Neural progenitor cell (in vitro differentiated cells): Measurements from ENCODE around the gene MAGEB3. TPM values are rescaled to one million over a fixed set of nuclear protein-coding genes. Genes with fewer than 3 reads are reported as not detected.
"Not testable (repeated sequence)": the region's sequence is repeated elsewhere in the genome, so short reads cannot be mapped to it uniquely, and the experiment has no call there.

ENCODE experiments used
- DNase-seq: peaks from one replicate; pipeline ENCODE4 v3.0.0-alpha.2; 2016; ENCODE audit warnings: low spot score
- H2AFZ ChIP-seq: fragments of 200-600 bp; sonication (generic); replicated peaks from 2 replicates; pipeline ENCODE4 v1.6.1; 2016; ENCODE audit warnings: antibody characterized with exemption
- H3F3A ChIP-seq: fragments of 200-600 bp; sonication (generic); 2 replicates; pipeline ENCODE4 v1.6.1; 2016; ENCODE audit warnings: antibody characterized with exemption, low read depth
- H3K27ac ChIP-seq: fragments of 200-600 bp; sonication (generic); 2 replicates; pipeline ENCODE4 v1.5.1; 2016; ENCODE audit warnings: mild to moderate bottlenecking
- H3K27me3 ChIP-seq: fragments of 200-600 bp; sonication (generic); 2 replicates; pipeline ENCODE4 v1.6.1; 2016; ENCODE audit warnings: mild to moderate bottlenecking, moderate library complexity
- H3K36me3 ChIP-seq: fragments of 200-600 bp; sonication (generic); 2 replicates; pipeline ENCODE4 v1.5.1; 2016
- H3K4me1 ChIP-seq: fragments of 200-600 bp; sonication (generic); 2 replicates; pipeline ENCODE4 v1.6.1; 2016; ENCODE audit warnings: mixed run types
- H3K4me2 ChIP-seq: fragments of 200-600 bp; sonication (generic); 2 replicates; pipeline ENCODE4 v1.6.1; 2016
- H3K4me3 ChIP-seq: fragments of 200-600 bp; sonication (generic); 2 replicates; pipeline ENCODE4 v1.5.1; 2016
- H3K79me2 ChIP-seq: fragments of 200-600 bp; sonication (generic); 2 replicates; pipeline ENCODE4 v1.6.1; 2016; ENCODE audit warnings: low read depth
- H3K9ac ChIP-seq: fragments of 200-600 bp; sonication (generic); 2 replicates; pipeline ENCODE4 v1.6.1; 2016
- H3K9me3 ChIP-seq: fragments of 200-600 bp; sonication (generic); 2 replicates; pipeline ENCODE4 v1.5.1; 2016; ENCODE audit warnings: low read depth
- H4K20me1 ChIP-seq: fragments of 200-600 bp; sonication (generic); 2 replicates; pipeline ENCODE4 v1.6.1; 2016; ENCODE audit warnings: low read depth
- H3K27ac Mint-ChIP-seq: 3 replicates; pipeline ENCODE4 v1.8.0; 2021; ENCODE audit warnings: mixed read lengths
- H3K27me3 Mint-ChIP-seq: 2 replicates; pipeline ENCODE4 v1.8.0; 2022; ENCODE audit warnings: low read depth, mild to moderate bottlenecking, inconsistent platforms, moderate library complexity, mixed read lengths; ENCODE audit not compliant: insufficient read depth
- H3K36me3 Mint-ChIP-seq: 3 replicates; pipeline ENCODE4 v1.8.0; 2021; ENCODE audit warnings: mixed read lengths
- H3K4me1 Mint-ChIP-seq: 3 replicates; pipeline ENCODE4 v1.8.0; 2021; ENCODE audit warnings: mixed read lengths
- H3K4me3 Mint-ChIP-seq: 3 replicates; pipeline ENCODE4 v1.8.0; 2021; ENCODE audit warnings: mild to moderate bottlenecking, moderate library complexity, mixed read lengths
- H3K9me3 Mint-ChIP-seq: 3 replicates; pipeline ENCODE4 v1.8.0; 2020; ENCODE audit warnings: mixed read lengths
- EZH2 ChIP-seq: fragments of 200-600 bp; sonication (generic); IDR thresholded peaks from 2 replicates; pipeline ENCODE4 v1.6.1; 2017; ENCODE audit warnings: antibody characterized with exemption, mild to moderate bottlenecking, moderate library complexity
- EZH2phosphoT487 ChIP-seq: fragments of 200-600 bp; sonication (generic); IDR thresholded peaks from 2 replicates; pipeline ENCODE4 v1.6.1; 2017; ENCODE audit warnings: antibody characterized with exemption
- total RNA-seq: library from RNA; depleted of rRNA; stranded (reverse); fragments of >200 nt; gene quantifications from 2 replicates; pipeline ENCODE4 v1.2.3, GENCODE V29; 2015; ENCODE audit warnings: low replicate concordance
- TF ChIP-seq, protein P1 (sequence below): fragments of 200-600 bp; sonication (generic); IDR thresholded peaks from 2 replicates; pipeline ENCODE4 v1.5.1; 2017; ENCODE audit warnings: antibody characterized with exemption, mild to moderate bottlenecking

The MAGEB3 gene
- total RNA-seq, 1 donor from 2014 or later = not detected

DNA sequence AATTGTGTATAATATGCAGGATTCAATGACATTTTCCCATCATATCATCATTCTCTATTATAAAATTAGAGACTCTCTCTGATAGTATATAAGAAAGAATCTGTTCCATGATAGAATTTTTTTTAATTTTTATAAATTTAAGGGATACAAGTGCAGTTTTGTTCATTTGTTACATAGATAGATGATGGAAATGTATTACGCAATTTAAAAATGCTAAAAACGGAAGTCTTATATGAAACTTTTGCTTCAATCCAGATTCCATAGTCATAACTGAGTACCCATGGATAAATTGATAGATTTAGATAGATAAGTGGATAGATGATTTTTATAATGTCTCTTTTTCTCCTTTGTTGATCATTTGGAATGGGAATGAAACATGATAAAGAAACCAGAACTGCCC is 40.0 kb upstream of the MAGEB3 start:
- H3K9me3 Mint-ChIP-seq = no peaks in the 10 kb centered on the region
- no peaks in the 10 kb centered on the region for H3K36me3 Mint-ChIP-seq
- Histone ChIP-seq H3K79me2 (no peaks in the 10 kb centered on the region), H3K9me3 (no peaks in the 10 kb centered on the region), H3K4me2 (no peak overlapping the region), H4K20me1 (no peaks in the 10 kb centered on the region), H3K27ac (no peak overlapping the region), H3K4me1 (no peaks in the 10 kb centered on the region), H3K4me3 (no peak overlapping the region), H3F3A (no peaks in the 10 kb centered on the region), H3K36me3 (no peaks in the 10 kb centered on the region), H3K27me3 (no peaks in the 10 kb centered on the region), H3K9ac (no peak overlapping the region), H2AFZ (no peak overlapping the region)
- H3K4me1 Mint-ChIP-seq = no peaks in the 10 kb centered on the region
- no peak for TF ChIP-seq EZH2phosphoT487
- no peak for TF ChIP-seq EZH2
- TF ChIP-seq, protein P1, sequence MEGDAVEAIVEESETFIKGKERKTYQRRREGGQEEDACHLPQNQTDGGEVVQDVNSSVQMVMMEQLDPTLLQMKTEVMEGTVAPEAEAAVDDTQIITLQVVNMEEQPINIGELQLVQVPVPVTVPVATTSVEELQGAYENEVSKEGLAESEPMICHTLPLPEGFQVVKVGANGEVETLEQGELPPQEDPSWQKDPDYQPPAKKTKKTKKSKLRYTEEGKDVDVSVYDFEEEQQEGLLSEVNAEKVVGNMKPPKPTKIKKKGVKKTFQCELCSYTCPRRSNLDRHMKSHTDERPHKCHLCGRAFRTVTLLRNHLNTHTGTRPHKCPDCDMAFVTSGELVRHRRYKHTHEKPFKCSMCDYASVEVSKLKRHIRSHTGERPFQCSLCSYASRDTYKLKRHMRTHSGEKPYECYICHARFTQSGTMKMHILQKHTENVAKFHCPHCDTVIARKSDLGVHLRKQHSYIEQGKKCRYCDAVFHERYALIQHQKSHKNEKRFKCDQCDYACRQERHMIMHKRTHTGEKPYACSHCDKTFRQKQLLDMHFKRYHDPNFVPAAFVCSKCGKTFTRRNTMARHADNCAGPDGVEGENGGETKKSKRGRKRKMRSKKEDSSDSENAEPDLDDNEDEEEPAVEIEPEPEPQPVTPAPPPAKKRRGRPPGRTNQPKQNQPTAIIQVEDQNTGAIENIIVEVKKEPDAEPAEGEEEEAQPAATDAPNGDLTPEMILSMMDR = no peak
- H3K4me3 Mint-ChIP-seq = no peak overlapping the region
- DNase-seq = no peak
- H3K27me3 Mint-ChIP-seq = no peaks in the 10 kb centered on the region
- no peak overlapping the region for H3K27ac Mint-ChIP-seq

DNA sequence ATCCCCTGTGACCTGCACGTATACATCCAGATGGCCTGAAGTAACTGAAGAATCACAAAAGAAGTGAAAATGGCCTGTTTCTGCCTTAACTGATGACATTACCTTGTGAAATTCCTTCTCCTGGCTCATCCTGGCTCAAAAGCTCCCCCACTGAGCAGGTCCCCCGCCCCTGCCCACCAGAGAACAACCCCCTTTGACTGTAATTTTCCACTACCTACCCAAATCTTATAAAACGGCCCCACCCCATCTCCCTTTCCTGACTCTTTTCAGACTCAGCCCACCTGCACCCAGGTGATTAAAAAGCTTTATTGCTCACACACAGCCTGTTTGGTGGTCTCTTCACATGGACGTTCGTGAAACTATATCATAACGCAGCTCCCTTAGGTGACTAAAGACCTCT is 36.5 kb upstream of the MAGEB3 start:
- not testable (repeated sequence) for H3K27ac ChIP-seq, H3K4me3 ChIP-seq, H4K20me1 ChIP-seq, H2AFZ ChIP-seq, H3K36me3 Mint-ChIP-seq, DNase-seq, H3K27me3 Mint-ChIP-seq, H3K4me3 Mint-ChIP-seq, H3K9ac ChIP-seq, H3K36me3 ChIP-seq, H3K9me3 ChIP-seq, H3K4me1 ChIP-seq, H3K27ac Mint-ChIP-seq, H3K4me2 ChIP-seq, H3F3A ChIP-seq, H3K27me3 ChIP-seq, H3K9me3 Mint-ChIP-seq, H3K4me1 Mint-ChIP-seq, H3K79me2 ChIP-seq

DNA sequence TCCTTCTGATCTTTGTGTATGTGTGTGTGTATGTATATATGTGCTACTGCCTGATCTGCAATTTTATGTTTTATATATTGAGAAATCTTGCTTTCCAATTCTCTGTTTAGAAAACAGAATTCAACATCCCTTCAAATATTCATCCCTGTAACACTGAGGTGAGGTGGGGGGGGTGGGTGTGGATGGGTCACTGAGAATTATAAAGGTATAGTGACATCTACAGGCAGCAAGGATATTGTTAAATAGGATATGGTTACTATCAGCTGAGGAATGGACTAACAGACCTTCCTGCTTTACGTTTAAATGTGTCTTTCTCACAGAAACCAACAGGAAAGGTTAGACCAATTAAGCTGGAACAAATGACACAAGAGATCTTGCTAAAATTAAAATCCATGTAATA is 34.1 kb upstream of the MAGEB3 start:
- Histone ChIP-seq H3K4me1 (no peaks in the 10 kb centered on the region), H4K20me1 (no peaks in the 10 kb centered on the region), H3K4me3 (no peak overlapping the region), H3K9ac (no peak overlapping the region), H3K79me2 (no peaks in the 10 kb centered on the region), H3K36me3 (no peaks in the 10 kb centered on the region), H3F3A (no peaks in the 10 kb centered on the region), H3K27me3 (no peaks in the 10 kb centered on the region), H2AFZ (no peak overlapping the region), H3K9me3 (no peaks in the 10 kb centered on the region), H3K4me2 (no peak overlapping the region), H3K27ac (no peak overlapping the region)
- TF ChIP-seq EZH2phosphoT487 = no peak
- no peak for TF ChIP-seq EZH2
- TF ChIP-seq, protein P1 = peak; percentile 46
- no peaks in the 10 kb centered on the region for H3K27me3 Mint-ChIP-seq
- H3K4me1 Mint-ChIP-seq = no peaks in the 10 kb centered on the region
- H3K4me3 Mint-ChIP-seq = no peak overlapping the region
- no peaks in the 10 kb centered on the region for H3K36me3 Mint-ChIP-seq
- DNase-seq = peak; percentile 13
- no peaks in the 10 kb centered on the region for H3K9me3 Mint-ChIP-seq
- H3K27ac Mint-ChIP-seq = no peak overlapping the region

DNA sequence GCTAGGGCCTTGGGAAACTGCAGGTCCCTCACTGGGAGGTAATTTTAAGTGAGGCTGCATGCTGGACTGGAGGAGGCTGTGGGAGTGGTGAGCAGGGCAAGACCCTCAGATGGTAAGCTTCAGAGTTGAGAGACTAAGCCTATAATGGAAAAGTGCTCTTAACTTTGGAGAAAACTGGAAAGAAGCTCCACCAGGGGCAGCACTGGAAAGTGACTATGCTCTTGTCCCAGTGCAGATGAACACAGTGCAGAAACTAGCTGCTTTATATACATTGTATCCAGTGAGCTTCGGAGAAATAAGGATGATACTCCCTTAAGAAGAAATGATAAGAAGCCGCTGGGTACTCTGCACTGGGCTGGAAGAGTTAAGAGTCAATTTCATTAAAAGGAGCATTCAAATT is 18.3 kb upstream of the MAGEB3 start:
- Histone ChIP-seq H2AFZ (no peak overlapping the region), H3K9me3 (peaks cover 3% of the 10 kb centered on the region), H3K9ac (no peak overlapping the region), H3K4me2 (no peak overlapping the region), H4K20me1 (no peaks in the 10 kb centered on the region), H3K27ac (no peak overlapping the region), H3K4me3 (no peak overlapping the region), H3K36me3 (no peaks in the 10 kb centered on the region), H3K27me3 (no peaks in the 10 kb centered on the region), H3K4me1 (no peaks in the 10 kb centered on the region), H3F3A (no peaks in the 10 kb centered on the region), H3K79me2 (no peaks in the 10 kb centered on the region)
- DNase-seq = no peak
- Mint-ChIP-seq H3K4me1 (no peaks in the 10 kb centered on the region), H3K27me3 (peaks cover 2% of the 10 kb centered on the region), H3K9me3 (peaks cover 4% of the 10 kb centered on the region), H3K4me3 (no peak overlapping the region), H3K36me3 (no peaks in the 10 kb centered on the region), H3K27ac (no peak overlapping the region)
- TF ChIP-seq EZH2phosphoT487 (no peak), EZH2 (no peak)
- TF ChIP-seq, protein P1 = no peak
